HG03571 (cell line): ENCODE measurements around the gene MYO1D.
"Not testable (repeated sequence)": the region's sequence is repeated elsewhere in the genome, so short reads cannot be mapped to it uniquely, and the experiment has no call there.

ENCODE experiments used
- ATAC-seq: cut with Tn5 transposase; IDR thresholded peaks from one replicate; pipeline ENCODE4 v1.9.1; 2021; ENCODE audit not compliant: unreplicated experiment

MYO1D gene

GRCh38 chr17:32741381-32741780 is 135.5 kb downstream of the MYO1D start:
- ATAC-seq = no peak

DNA sequence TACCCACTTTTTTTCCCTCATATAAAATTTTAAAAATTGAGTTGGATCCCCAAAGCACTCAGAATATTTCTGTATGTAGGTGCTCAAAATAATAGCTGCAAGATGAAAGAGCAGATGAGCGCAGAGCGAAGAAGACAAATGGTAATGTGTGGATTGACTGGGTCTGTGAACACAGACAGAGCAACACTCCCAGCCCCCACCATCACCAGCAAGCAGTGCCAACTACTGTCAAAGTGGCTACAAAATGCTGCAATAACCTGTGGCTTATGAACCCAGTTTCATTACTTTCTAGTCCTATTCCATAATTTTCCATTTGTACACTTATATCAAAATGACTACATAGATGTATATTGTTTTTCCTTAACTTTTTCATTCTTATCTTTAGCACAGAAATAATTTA is 137.2 kb downstream of the MYO1D start:
- no peak for ATAC-seq

DNA sequence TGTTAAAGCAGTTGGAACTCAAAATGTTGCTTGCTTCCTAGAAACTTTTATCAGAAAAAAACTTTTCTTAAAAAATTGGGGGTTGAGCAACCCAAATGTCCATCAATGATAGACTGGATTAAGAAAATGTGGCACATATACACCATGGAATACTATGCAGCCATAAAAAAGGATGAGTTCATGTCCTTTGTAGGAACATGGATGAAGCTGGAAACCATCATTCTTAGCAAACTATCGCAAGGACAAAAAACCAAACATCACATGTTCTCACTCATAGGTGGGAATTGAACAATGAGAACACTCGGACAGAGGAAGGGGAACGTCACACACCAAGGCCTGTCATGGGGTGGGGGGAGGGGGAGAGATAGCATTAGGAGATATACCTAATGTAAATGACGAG is 137.8 kb downstream of the MYO1D start:
- ATAC-seq = not testable (repeated sequence)

- ATAC-seq = no peak
These were observed 143.5 kb downstream of the MYO1D start for GRCh38 chr17:32733401-32733800.

DNA sequence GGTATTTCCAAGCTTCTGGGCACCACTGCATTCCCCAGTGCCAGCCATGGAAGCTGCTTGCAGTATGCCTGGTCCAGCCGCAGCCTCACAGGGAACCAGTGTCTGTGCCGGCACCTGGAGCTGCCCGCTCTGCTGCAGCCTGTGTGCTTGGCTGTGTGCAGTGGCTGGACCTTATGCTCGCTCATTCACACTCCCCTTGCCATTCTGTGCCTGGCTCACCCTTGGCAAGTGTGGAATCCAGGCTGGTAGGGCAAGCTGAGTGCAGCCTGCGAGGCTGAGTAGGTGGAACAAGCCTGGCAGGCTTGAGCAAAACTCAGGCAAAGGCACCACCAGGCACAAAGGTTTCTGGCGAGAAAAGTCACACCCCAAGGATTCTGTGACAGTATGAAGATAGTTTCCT is 144.0 kb downstream of the MYO1D start:
- ATAC-seq = no peak

DNA sequence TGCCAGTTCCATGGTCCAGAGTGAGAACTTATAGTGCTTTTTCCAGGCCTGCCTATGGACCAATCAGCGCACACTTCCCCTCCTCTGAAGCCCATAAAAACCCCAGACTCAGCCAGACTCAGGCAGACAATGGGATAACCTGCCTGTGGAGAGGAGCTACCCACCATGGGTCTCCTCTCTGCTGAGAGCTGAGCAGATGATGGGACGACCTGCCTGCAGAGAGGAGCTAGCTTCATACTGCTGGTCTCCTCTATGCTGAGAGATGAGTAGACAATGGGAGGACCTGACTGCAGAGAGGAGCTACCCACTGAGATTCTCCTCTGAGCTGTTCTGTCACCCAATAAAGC is 144.7 kb downstream of the MYO1D start:
- ATAC-seq = no peak

DNA sequence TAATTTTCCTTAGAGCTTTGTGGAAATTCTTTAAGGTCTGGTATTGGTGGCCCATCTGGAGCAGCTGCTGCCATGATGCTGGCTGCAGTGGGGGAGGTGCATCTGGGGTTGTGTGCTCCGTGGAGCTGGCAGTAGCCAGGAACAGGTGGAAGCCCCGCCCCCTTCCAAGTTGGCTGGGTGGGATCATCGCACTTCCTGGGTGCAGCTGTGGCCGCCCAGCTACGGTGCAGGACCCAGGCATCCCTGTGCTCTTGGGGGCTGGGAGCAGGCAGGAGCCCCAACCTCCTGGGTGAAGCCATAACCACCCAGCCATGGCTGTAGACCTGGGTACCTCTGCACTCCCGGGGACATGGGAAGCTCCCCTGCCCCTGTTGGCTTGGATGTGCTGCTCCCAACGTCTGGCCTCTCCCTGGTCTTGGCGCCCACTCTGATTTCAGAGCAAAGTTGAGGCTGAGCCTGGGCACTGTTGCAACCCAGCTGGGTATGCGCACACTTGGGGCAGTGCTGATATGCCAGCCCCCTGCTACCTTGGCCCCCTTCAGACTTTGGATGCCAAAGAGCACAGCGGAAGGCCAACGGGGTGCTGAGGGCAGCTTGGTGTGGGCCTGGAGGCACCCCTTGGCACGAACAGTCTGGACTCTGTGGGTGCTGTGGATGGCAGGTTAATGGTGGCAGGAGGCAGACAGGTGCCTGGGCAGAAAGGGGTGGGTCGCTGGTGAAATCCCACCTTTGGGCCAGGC is 145.2 kb downstream of the MYO1D start:
- no peak for ATAC-seq

DNA sequence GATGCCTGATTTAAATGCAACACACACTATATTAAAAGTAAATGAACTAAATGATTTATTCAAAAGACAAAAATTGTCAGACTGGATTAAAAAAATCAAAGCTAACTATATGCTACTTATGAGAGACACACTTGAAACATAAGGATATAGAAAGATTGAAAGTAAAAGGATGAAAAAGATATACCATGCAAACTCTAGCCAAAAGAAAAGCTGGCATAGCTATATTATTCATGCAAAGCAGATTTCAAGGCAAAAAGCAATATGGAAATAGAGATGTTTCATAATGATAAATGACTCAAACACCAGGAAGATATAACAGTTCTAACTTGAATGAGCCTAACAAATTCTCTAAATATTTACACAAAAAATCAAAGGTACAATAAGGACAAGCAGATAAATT is 149.2 kb downstream of the MYO1D start:
- no peak for ATAC-seq

- no peak for ATAC-seq
These were observed 151.2 kb downstream of the MYO1D start for GRCh38 chr17:32725697-32726096.

GRCh38 chr17:32723310-32723955 is 153.5 kb downstream of the MYO1D start:
- no peak for ATAC-seq

DNA sequence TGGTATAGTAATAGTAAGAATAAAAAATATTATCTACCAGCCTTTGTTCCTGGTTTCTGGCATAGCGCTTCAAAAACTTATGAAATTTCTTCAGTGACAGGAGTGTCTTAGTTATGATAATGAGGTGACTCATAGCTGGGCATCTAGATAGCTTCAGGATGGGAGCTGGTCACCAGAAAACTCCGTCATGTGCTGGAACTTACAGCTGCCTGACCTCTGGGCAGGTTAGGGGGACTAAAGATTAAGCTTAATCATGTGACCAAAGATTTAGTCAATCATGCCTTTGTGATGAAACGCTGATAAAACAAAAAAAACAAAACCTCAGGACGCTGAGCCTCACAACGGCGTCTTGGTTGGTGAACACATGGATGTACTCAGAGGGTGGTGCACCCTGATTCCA is 154.2 kb downstream of the MYO1D start:
- no peak for ATAC-seq

GRCh38 chr17:32720671-32721070 is 156.3 kb downstream of the MYO1D start:
- ATAC-seq = no peak

GRCh38 chr17:32719689-32720088 is 157.2 kb downstream of the MYO1D start:
- ATAC-seq = no peak

DNA sequence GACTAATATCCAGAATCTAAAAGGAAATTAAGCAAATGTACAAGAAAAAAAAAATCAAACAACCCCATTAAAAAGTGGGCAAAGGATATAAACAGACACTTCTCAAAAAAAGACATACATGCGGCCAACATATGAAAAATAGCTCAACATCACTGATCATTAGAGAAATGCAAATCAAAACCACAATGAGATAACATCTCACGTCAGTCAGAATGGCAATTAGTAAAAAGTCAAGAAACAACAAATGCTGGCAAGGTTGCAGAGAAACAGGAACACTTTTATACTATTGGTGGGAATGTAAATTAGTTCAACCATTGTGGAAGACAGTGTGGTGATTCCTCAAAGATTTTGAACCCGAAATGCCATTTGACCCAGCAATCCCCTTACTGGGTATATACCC is 162.0 kb downstream of the MYO1D start:
- not testable (repeated sequence) for ATAC-seq

GRCh38 chr17:32714206-32714605 is 162.7 kb downstream of the MYO1D start:
- not testable (repeated sequence) for ATAC-seq

GRCh38 chr17:32713081-32713480 is 163.8 kb downstream of the MYO1D start:
- no peak for ATAC-seq

DNA sequence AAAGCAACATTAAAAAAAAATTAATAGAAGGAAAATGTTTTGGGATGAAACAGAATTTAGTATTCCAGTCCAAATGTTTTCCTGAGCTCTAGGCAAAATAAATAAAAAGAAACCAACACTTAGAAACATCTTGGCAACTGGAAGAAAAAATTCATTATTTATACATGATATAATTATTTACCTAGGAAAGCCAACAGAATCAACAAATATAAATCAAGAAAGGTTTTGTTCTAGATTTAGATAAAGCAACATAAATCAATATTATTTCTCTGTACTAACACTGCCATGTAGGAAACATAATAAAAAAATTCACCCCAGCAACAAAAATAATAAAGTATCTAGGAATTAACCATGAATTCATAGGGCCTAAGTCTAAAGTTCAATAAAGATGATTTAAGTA is 167.4 kb downstream of the MYO1D start:
- no peak for ATAC-seq

DNA sequence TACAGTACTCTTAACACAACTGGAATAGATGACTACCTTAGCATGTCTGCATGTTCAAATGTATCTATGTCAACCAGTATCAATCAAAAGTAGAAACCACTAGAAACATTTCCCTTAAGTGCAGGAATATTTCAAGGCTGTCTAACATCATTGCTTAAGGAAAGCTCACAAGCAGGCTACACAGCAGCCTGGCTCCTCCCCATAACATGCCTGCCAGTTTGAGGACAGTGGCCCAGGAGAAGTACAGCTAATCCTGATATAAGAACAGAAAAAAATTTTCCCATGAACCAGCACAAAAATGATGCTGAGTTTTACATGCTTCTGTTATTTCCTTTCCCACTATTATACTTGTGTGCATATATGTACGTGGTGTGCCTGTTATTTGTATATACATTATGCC is 175.1 kb downstream of the MYO1D start:
- ATAC-seq = no peak

GRCh38 chr17:32699247-32699646 is 177.7 kb downstream of the MYO1D start:
- no peak for ATAC-seq

GRCh38 chr17:32697728-32698625 is 178.9 kb downstream of the MYO1D start:
- ATAC-seq = no peak

- no peak for ATAC-seq
These were observed 180.5 kb downstream of the MYO1D start for GRCh38 chr17:32696426-32696825.

DNA sequence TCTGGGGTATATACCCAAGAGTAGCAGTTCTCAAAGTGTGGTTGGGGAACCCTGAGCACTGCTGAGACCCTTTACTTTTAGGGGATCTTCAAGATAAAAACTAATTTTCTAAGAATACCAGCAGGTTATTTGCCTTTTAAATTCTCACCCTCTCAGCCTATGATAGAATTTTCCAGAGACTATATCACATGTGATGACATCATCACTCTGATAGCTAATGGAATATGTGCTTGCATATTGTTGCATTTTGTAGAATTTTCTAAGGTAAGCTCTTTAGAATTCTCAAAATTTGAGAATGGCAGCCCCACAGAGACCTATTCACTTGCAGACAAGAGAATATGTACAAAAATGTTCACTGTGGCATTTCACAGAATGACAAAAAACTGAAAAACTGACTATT is 181.1 kb downstream of the MYO1D start:
- ATAC-seq = no peak
